CD4-positive, alpha-beta T cell treated with Interleukin-4 for 1 hour (primary cell): ENCODE measurements around the gene MESP2.

Experiments
- DNase-seq, 2 donors: peaks; one replicate each; pipeline ENCODE4 v3.0.0-alpha.2; 2020 to 2022

The MESP2 gene

GRCh38 chr15:89756897-89757296 lies 19.2 kb upstream of the MESP2 start:
- no peak for DNase-seq

GRCh38 chr15:89758283-89758682 lies 17.8 kb upstream of the MESP2 start:
- DNase-seq: no peak

- no peak for DNase-seq
Observed at GRCh38 chr15:89758981-89759380, 17.2 kb upstream of the MESP2 start.

GRCh38 chr15:89759835-89760234 lies 16.3 kb upstream of the MESP2 start:
- DNase-seq: no peak

GRCh38 chr15:89760303-89761008 lies 15.7 kb upstream of the MESP2 start:
- DNase-seq: peak; percentile 62 to 66

GRCh38 chr15:89761009-89761831 lies 14.9 kb upstream of the MESP2 start:
- no peak for DNase-seq

- DNase-seq: no peak
Observed at GRCh38 chr15:89761929-89762328, 14.2 kb upstream of the MESP2 start.

GRCh38 chr15:89765694-89766093 lies 10.4 kb upstream of the MESP2 start:
- no peak for DNase-seq

- DNase-seq: no peak
Observed at GRCh38 chr15:89766357-89767311, 9.5 kb upstream of the MESP2 start.

GRCh38 chr15:89767411-89767915 lies 8.7 kb upstream of the MESP2 start:
- no peak for DNase-seq

- no peak for DNase-seq
Observed at GRCh38 chr15:89768071-89768500, 8.0 kb upstream of the MESP2 start.

GRCh38 chr15:89769366-89769765 lies 6.8 kb upstream of the MESP2 start:
- no peak for DNase-seq

- DNase-seq: no peak
Observed at GRCh38 chr15:89770041-89770440, 6.1 kb upstream of the MESP2 start.

- DNase-seq: no peak
Observed at GRCh38 chr15:89772932-89773583, 3.1 kb upstream of the MESP2 start.

GRCh38 chr15:89774492-89774891 lies 1.6 kb upstream of the MESP2 start:
- DNase-seq: no peak

GRCh38 chr15:89775815-89776214 lies 317 bp upstream of the MESP2 start:
- DNase-seq: no peak

- no peak for DNase-seq
Observed at GRCh38 chr15:89777073-89777751, 1.1 kb downstream of the MESP2 start.

- no peak for DNase-seq
Observed at GRCh38 chr15:89777782-89778380, 1.7 kb downstream of the MESP2 start.

- DNase-seq: no peak
Observed at GRCh38 chr15:89778861-89779260, 2.7 kb downstream of the MESP2 start.

- no peak for DNase-seq
Observed at GRCh38 chr15:89780601-89781000, 4.5 kb downstream of the MESP2 start.

GRCh38 chr15:89781055-89781454 lies 4.9 kb downstream of the MESP2 start:
- DNase-seq: peak; percentile 6 to 63
